ENCODE data around the gene CHD3.

- no peak for TF ChIP-seq CTCF (IDR thresholded peaks at IDR 0.05)
- no peak for TF ChIP-seq EZH2 (IDR thresholded peaks at IDR 0.05; ENCODE audit: borderline replicate concordance, insufficient read depth, low read depth, low read length, poor library complexity, severe bottlenecking)
These were observed 62.7 kb downstream of the CHD3 start for GRCh38 chr17:7951143-7951792.

Measured in B cell (primary cell).